Natural killer cell (primary cell): ENCODE results near the gene ACOT6. TPM values are rescaled to one million over a fixed set of nuclear protein-coding genes. Genes with fewer than 3 reads are reported as not detected.

Experiments used
- ATAC-seq, 3 donors: fragments of 150-1000 bp in 2 of 3; fragments of 200-7000 bp in 1 of 3; cut with Tn5 transposase; 1 replicate in 1 of 3; 2 replicates in 2 of 3; pipeline ENCODE4 v1.10.0; 2021; ENCODE audit warnings: mild to moderate bottlenecking in 2 of 3, moderate library complexity in 2 of 3
- DNase-seq, 2 donors: peaks; one replicate each; pipeline versions ENCODE4 v3.0.0 to v3.0.0-alpha.2; 2013 to 2021; ENCODE audit warnings: mixed read lengths in 1 of 2
- H3K27ac ChIP-seq: one replicate; pipeline ENCODE4 v1.5.1; 2013; ENCODE audit warnings: mild to moderate bottlenecking, low read length
- H3K27me3 ChIP-seq: one replicate; pipeline ENCODE4 v1.6.1; 2013; ENCODE audit warnings: low read length; ENCODE audit not compliant: control insufficient read depth, insufficient read depth
- H3K36me3 ChIP-seq: one replicate; pipeline ENCODE4 v1.6.1; 2013; ENCODE audit warnings: low read length; ENCODE audit not compliant: control insufficient read depth, insufficient read depth
- H3K4me1 ChIP-seq: one replicate; pipeline ENCODE4 v1.6.1; 2013; ENCODE audit warnings: low read length; ENCODE audit not compliant: control insufficient read depth, insufficient read depth
- H3K4me3 ChIP-seq: one replicate; pipeline ENCODE4 v1.5.1; 2013; ENCODE audit warnings: low read length
- H3K9me3 ChIP-seq: one replicate; pipeline ENCODE4 v1.6.1; 2013; ENCODE audit warnings: low read length; ENCODE audit not compliant: control insufficient read depth, insufficient read depth
- H3K27ac Mint-ChIP-seq, 2 donors: one replicate each; pipeline ENCODE4 v1.8.0; 2022; ENCODE audit warnings: mild to moderate bottlenecking in 2 of 2, mixed read lengths in 2 of 2, moderate library complexity in 1 of 2
- H3K27me3 Mint-ChIP-seq, 2 donors: one replicate each; pipeline ENCODE4 v1.8.0; 2022; ENCODE audit warnings: low read depth in 2 of 2, mixed read lengths in 2 of 2
- H3K36me3 Mint-ChIP-seq: one replicate; pipeline ENCODE4 v1.8.0; 2022; ENCODE audit warnings: mixed read lengths
- H3K4me1 Mint-ChIP-seq, 2 donors: one replicate each; pipeline ENCODE4 v1.8.0; 2022; ENCODE audit warnings: mixed read lengths in 2 of 2
- H3K4me3 Mint-ChIP-seq: one replicate; pipeline ENCODE4 v1.8.0; 2022; ENCODE audit warnings: mild to moderate bottlenecking, moderate library complexity, mixed read lengths
- H3K9me3 Mint-ChIP-seq, 2 donors: one replicate each; pipeline ENCODE4 v1.8.0; 2022; ENCODE audit warnings: mixed read lengths in 2 of 2
- WGBS: methylation state at CpG from one replicate; pipeline ENCODE4 v1.1.7; 2013; ENCODE audit warnings: missing lambda C conversion rate; ENCODE audit not compliant: insufficient coverage; 5-methylcytosine and 5-hydroxymethylcytosine counted together
- intact Hi-C: fragments of 100-400 bp; cut with micrococcal nuclease; formaldehyde crosslinking; loops from one replicate; pipeline ENCODE4 v1.14.2; 2022
- total RNA-seq, 4 donors: library from RNA; stranded (reverse); fragments of 120-200 nt in 1 of 4; gene quantifications; one replicate each; pipeline versions ENCODE4 v1.2.3 to v1.2.4, GENCODE V29; 2013 to 2022
- TF ChIP-seq, protein P1 (sequence below): fragments of 200-600 bp; IDR thresholded peaks from one replicate; pipeline ENCODE4 v1.8.0; 2022; ENCODE audit warnings: antibody characterized with exemption

The ACOT6 gene
- total RNA-seq, 3 donors from 2014 or later (not counting 1 experiment from before 2014, with no cell fraction given) = not detected

DNA sequence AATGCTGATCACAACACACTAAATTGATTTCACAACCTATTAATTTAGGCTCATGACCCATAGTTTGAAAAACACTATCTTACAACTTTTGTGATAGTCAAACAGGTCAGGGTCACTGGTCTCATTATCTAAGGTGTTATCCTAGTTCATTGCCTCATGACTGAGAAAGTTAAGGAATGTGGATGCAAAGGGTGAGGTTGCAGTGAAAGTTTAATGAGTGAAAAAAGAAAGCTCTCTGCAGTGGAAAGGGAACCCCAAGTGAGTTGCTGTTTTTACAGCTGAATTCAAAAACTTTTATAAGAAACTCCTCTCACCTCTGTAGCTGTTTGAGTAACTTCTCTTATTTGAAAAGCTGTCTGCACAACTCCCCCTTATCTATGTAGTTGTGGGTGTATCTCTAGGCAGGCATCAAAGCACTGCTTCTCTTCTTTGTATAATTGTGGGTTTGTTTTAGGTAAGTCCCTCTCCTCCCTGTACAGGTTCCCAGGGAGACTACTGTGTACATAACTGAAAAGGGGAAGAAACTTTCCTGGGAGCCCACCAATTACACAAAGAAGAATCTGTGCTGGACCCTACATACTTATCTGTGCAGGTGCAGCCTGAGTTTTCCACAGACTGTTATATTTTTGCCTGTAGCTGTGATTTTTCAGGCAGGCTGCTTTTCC lies 51.4 kb downstream of the ACOT6 start:
- Mint-ChIP-seq H3K4me1 (no peaks in the 10 kb centered on the region), H3K36me3 (no peaks in the 10 kb centered on the region), H3K27ac (no peak overlapping the region), H3K27me3 (no peaks in the 10 kb centered on the region), H3K9me3 (no peaks in the 10 kb centered on the region), H3K4me3 (no peak overlapping the region)
- TF ChIP-seq, protein P1, sequence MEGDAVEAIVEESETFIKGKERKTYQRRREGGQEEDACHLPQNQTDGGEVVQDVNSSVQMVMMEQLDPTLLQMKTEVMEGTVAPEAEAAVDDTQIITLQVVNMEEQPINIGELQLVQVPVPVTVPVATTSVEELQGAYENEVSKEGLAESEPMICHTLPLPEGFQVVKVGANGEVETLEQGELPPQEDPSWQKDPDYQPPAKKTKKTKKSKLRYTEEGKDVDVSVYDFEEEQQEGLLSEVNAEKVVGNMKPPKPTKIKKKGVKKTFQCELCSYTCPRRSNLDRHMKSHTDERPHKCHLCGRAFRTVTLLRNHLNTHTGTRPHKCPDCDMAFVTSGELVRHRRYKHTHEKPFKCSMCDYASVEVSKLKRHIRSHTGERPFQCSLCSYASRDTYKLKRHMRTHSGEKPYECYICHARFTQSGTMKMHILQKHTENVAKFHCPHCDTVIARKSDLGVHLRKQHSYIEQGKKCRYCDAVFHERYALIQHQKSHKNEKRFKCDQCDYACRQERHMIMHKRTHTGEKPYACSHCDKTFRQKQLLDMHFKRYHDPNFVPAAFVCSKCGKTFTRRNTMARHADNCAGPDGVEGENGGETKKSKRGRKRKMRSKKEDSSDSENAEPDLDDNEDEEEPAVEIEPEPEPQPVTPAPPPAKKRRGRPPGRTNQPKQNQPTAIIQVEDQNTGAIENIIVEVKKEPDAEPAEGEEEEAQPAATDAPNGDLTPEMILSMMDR = no peak
- Histone ChIP-seq H3K27me3 (no peaks in the 10 kb centered on the region), H3K4me1 (no peaks in the 10 kb centered on the region), H3K27ac (no peak overlapping the region), H3K9me3 (no peaks in the 10 kb centered on the region), H3K36me3 (peaks cover 7% of the 10 kb centered on the region), H3K4me3 (no peak overlapping the region)
- intact Hi-C loops = no loop called here
- ATAC-seq (no peak), DNase-seq (no peak)

DNA sequence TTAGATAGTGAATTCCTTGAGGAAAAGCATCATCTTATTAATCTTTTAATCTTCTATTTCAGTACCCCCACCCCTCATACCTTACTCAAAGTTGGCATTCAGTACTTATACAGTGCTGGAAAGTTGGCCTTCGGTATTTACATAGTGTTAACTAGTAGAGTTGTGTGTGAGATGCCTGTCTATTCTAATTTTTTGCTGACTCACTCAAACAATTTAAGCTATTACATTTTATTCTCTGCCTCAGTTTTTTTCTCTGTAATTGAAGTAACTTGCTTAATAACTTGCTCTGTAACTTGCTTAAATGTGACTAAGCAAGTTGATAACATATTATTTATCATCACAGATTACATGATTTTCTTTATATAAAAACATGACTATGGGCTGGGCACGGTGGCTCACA lies 52.8 kb downstream of the ACOT6 start:
- Histone ChIP-seq H3K9me3 (no peaks in the 10 kb centered on the region), H3K36me3 (peaks cover 5% of the 10 kb centered on the region), H3K27ac (no peak overlapping the region), H3K4me1 (no peaks in the 10 kb centered on the region), H3K27me3 (no peaks in the 10 kb centered on the region), H3K4me3 (no peak overlapping the region)
- TF ChIP-seq, protein P1 = no peak
- H3K27ac Mint-ChIP-seq = no peak overlapping the region
- DNase-seq (no peak), ATAC-seq (no peak)
- 100% methylated on average over 1 of the region's 2 CpGs for WGBS
- H3K4me3 Mint-ChIP-seq = no peak overlapping the region
- no peaks in the 10 kb centered on the region for H3K36me3 Mint-ChIP-seq
- no peaks in the 10 kb centered on the region for H3K27me3 Mint-ChIP-seq
- intact Hi-C loops = no loop called here
- H3K4me1 Mint-ChIP-seq = no peaks in the 10 kb centered on the region
- H3K9me3 Mint-ChIP-seq = no peaks in the 10 kb centered on the region

DNA sequence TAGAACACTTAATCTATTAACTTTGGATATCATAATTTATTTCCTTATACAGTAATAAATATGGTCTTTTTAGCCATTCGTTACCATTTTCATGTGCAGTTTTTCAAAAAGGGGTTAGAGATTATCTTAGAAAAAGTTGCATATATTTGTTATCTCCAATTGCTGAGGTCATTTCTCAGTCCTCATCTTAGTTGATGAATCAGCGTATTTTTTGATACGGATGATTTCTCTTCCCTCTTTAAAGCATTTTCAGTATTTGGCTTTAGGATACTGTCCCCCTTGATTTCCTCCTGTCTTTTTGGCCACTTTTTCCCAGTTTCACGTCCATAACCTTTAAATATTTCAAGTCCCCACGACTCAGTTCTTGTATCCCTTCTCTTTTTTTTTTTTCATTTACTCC lies 54.3 kb downstream of the ACOT6 start:
- Histone ChIP-seq H3K27ac (no peak overlapping the region), H3K36me3 (peaks cover 3% of the 10 kb centered on the region), H3K9me3 (no peaks in the 10 kb centered on the region), H3K4me1 (no peaks in the 10 kb centered on the region), H3K4me3 (no peak overlapping the region), H3K27me3 (no peaks in the 10 kb centered on the region)
- no peak overlapping the region for H3K27ac Mint-ChIP-seq
- intact Hi-C loops = no loop called here
- H3K9me3 Mint-ChIP-seq = no peaks in the 10 kb centered on the region
- DNase-seq (no peak), ATAC-seq (no peak)
- WGBS = 91% methylated on average over 4 of the region's 5 CpGs
- TF ChIP-seq, protein P1 = no peak
- H3K4me1 Mint-ChIP-seq = no peaks in the 10 kb centered on the region
- no peaks in the 10 kb centered on the region for H3K36me3 Mint-ChIP-seq
- no peaks in the 10 kb centered on the region for H3K27me3 Mint-ChIP-seq
- H3K4me3 Mint-ChIP-seq = no peak overlapping the region

DNA sequence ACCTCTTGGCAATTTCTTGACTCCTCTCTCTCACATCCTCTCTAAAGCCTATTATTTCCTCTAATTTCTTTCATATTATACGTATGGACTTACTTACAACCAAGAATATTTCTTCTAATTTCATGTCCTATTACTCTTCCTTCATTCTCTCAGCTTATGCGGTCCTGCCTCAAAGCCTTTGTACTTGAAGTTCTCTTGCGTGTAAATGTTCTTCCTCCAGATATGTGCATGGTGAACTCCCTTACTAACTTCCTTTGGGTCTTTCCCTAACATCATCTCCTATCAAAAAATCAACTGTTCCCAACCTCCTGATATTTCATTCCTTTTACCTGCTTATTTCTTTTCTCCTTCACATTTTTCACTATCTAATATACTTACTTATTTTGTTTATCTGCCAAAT lies 55.5 kb downstream of the ACOT6 start:
- Mint-ChIP-seq H3K36me3 (no peaks in the 10 kb centered on the region), H3K4me3 (no peak overlapping the region), H3K9me3 (no peaks in the 10 kb centered on the region), H3K27ac (no peak overlapping the region), H3K4me1 (no peaks in the 10 kb centered on the region), H3K27me3 (no peaks in the 10 kb centered on the region)
- DNase-seq = no peak
- ATAC-seq = no peak
- intact Hi-C loops = no loop called here
- H3K27me3 ChIP-seq = no peaks in the 10 kb centered on the region
- H3K36me3 ChIP-seq = peaks cover 3% of the 10 kb centered on the region
- TF ChIP-seq, protein P1 = no peak
- H3K4me1 ChIP-seq = no peaks in the 10 kb centered on the region
- H3K4me3 ChIP-seq = no peak overlapping the region
- no peaks in the 10 kb centered on the region for H3K9me3 ChIP-seq
- H3K27ac ChIP-seq = no peak overlapping the region
- 96% methylated on average over 3 of the region's 3 CpGs for WGBS
